GM18520 (cell line): Measurements from ENCODE around the gene SHLD2.
A peak's percentile ranks its signal among the peaks of the same experiment; 100 is the strongest.
"Not testable (repeated sequence)": the region's sequence is repeated elsewhere in the genome, so short reads cannot be mapped to it uniquely, and the experiment has no call there.

Experiments
- ATAC-seq: cut with Tn5 transposase; IDR thresholded peaks from one replicate; pipeline ENCODE4 v1.9.1; 2021; ENCODE audit not compliant: unreplicated experiment

Gene SHLD2

DNA sequence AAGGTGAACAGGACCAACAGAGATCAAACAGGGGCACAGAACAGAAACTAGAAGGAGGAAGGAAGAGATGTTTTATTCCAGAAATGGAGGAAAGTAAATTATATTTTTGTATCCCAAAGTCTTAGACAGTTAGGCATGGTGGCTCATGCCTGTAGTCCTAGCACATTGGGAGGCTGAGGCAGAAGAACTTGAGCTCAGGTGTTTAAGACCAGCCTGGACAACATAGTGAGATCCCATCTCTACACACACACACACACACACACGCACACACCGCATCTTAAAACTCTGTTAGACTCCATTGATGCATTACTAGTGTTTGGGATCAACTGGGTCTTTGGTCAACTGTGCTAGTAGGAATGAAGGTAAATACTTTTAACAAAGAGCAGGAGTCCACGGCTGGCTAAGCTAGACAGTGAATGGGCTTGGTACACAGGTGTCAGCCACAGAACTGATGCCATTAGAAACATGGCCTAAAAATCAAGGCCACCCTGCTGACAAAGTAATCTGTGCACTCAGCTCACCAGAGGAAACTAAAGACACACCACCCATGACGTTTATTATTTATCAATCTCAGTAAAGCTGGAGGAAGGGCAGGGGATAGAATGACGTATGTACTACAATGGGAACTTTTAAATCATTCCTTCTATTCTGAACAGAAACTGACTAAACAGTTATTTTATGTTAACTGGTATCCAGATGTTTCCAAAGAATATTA is 11.3 kb upstream of the SHLD2 start:
- peak; percentile 26 for ATAC-seq

DNA sequence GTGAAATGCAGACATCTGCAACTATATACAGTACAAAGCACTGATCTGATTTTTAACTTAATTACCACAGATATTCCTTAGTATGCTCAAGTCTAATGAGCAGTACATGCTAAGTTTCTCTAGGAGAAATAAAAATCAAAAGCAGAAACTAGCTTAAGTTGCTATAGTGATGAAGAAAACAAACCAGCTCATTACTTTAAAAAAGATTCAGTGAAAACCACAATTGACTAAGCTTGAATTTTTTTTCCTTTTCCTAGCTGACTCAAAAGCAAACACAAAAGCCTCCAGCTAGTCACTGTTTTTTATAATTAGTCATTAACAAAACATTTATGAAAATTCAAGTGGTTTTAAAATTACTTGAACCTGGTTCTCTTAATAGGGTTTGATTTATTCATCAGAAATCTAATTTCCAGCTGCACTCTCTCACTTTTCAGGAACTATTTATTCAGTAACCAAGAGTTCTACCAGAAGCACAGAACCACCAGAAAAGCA is 10.7 kb upstream of the SHLD2 start:
- ATAC-seq = peak; percentile 79

DNA sequence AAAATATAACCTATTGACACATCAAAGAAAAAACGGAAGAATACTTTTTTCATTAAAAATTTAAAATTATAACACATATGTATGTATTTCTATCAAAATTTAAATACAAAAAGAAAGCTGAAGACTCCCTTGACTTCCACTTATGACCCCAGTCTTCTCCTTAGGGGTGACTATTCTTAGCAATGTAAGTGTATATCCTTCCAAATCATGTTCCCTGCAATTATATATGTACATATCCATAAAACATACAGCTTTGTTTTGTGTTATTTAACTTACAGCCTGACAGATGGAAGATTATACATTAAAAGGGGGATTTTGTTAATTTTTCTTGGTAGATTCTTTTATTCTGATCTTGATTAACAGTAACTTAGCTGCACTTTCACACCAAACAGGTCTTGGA is 9.5 kb upstream of the SHLD2 start:
- no peak for ATAC-seq

DNA sequence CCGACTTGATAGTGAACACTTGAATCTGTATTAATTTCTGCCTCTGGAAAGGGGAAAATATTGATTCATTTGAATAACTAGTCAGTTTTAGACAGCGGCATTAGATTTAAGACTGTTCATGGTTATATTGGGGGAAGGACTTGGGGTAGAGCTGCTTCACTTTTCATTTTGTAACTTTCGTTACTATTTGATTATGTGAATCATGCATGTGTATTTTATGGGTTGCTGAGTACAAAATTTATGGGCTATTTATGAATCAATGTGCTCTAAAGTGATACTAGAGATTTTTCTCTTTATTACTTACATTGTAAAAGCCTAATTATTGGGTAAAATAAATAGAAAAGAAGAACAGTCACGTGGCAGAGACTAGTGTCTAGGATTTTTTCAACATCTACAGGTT is 5.3 kb upstream of the SHLD2 start:
- ATAC-seq = no peak

DNA sequence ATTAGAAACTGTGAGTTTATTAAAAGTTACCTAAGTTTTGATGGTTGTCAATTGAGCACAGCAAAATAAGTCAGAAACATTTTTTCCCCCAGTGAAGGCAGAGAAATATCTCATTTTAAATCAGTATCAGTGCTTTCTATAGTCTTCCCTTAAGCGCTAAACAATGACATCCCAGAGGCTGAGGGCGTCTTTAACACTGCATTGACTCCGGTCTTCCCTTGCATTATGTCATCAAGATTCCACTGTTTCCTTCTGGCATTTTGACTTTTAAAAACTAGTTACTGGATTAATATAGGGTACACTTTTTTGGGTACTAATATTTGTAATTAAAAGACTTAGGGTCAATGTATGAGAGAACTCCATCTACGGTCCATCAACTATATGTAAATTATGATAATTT is 4.2 kb upstream of the SHLD2 start:
- ATAC-seq = no peak

DNA sequence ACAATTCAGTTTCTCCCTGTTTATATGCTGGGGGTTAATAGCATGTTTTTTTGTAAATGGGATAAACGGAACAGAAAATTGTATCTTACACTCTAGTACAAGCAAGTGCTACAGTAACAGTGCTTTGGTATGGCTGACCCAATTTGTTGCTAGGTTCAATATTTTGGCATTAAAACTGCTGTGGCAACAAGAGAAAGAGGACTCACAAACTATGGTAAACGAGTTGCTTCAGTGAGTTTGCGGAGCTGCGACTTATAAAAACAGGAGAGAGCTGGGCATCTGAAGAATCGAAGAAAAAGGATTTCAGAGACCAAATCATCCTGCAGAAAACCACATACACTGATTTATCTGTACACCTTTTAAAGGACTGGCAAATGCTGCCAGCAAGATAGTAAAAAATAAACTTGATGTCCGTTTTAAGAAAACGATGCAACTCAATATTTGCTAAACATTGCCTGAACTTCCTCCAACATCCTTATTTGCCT is 2.6 kb upstream of the SHLD2 start:
- ATAC-seq = no peak

DNA sequence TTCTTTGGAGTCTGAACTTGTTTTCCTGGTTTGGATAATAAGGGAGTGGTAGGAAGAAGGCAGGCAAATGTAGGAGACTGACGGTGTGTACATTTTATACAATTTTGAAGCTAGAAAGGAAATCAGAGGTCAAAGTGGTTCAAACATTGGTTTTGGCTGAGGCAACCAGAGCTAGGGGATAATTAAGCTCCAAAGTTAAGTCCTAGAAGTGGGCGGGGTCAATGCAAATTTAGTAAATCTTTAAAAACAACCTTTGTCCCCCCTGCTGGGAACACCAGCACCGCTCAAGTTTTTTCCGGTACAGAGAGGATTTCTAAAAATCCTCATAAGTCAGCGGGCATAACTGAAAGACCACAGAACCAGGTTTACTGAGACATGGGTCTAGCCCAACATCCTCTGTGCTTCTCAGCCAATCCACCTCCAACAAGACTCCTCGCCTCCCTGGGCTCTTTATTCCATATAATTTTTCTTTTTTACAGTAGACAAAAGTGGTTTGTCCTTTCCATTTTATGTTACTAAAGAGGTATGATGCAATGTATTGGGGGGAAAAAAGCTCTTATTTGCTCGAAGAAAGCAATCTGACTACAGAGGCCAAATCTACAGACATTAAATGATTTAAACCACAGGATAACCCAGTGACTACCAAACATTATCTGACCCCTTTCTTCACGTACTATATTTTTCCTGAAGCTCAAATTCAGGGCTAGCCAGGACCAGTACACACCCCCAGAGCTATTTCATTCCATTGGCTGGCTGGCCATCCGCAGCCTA is 2.0 kb upstream of the SHLD2 start:
- no peak for ATAC-seq

DNA sequence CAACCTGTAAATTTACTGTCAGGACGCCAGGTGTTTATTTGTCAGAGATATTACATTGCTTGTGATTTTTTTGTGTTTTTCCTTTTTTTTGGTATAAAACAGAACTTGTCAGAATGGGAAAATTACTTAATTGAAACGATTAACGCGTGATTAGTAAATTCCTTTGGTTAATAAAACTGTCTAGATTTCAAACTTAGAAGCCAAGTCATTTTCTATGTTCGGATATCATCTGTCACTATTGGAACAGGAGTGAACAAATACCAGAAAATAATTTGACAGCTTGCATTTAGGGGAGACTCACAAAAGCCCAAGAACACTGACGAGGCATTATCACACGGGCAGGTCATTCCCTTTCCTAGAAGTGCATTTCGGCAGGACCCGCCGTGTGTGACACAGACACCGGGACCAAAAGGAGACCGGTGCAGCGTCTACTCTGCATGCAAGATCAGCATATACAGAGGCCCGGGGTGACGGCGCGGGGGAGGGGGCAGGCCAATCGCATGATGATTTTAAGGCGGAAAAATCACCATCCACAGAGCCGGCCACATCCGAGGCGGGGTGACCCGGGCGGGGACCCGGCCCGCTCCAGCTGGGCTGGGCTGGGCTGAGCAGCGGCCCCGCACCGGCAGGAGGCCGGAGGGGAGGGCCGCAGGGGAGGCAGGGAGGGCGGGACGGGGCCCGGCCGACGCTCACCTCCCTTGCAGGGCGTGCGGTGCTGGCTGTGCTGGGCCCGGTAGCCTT is 1.2 kb upstream of the SHLD2 start:
- no peak for ATAC-seq

DNA sequence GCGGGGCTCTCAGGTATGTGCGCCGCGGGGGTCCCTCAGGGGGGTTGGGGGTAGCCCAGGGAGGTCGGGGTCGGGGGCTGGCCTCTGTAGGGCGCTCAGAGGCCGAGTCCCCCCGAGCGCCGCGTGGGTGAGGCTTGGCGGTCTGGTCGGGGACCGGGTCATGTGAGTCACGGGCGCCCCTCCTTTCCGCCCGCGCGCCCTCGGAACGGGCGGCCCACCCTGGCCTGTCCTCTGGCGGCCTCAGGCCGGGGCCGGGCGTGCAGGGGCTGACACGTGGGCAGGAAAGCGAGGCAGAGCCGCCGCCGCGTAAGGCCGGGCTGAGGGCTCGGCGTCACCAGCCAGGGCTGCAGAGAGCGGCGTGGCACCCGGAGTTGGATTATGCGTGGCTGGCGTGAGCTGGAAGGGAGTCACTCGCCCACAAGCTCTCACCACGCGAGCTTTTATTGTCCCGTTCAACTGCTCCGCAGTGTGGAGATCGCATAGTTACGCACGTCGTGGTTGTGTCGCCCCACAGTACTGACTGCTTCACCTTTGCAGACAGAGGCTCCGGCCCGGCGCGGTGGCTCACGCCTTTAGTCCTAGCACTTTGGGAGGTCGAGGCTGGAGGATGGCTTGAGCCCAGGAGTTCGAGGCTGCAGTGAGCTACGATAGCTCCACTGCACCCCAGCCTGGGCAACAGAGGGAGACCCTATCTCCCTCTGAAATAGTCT is 385 bp downstream of the SHLD2 start:
- peak; percentile 49 for ATAC-seq

DNA sequence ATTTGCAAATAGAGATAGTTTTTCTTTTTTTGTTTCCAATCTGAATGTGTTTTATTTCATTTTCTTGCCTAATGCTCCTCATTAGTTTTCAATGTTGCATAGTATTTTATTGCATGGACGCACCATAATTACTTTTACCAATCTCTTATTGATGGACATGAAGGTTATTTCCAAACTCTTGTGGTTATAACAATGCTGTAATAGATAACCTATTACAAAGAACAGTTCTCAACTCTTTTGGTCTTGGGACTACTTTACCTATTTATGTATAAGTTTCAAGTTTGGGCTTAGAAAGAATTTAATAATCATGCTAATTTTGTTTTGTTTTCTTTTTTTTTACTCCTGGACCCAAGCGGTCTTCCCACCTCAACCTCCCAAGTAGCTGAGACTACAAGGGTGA is 7.0 kb downstream of the SHLD2 start:
- no peak for ATAC-seq

DNA sequence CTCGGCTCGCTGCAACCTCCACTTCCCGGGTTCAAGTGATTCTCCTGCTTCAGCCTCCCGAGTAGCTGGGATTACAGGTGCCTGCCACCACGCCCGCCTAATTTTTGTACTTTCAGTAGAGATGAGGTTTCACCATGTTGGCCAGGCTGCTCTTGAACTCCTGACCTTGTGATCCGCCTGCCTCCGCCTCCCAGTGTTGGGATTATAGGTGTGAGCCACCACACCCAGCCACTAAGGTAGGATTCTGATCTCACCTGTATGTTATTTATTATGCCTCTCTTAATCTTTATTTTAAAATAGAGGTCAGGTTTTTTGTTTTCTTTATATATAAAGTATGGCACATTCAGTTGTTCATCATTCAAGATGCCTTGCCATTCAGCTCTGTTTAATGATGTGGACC is 9.7 kb downstream of the SHLD2 start:
- ATAC-seq = not testable (repeated sequence)

DNA sequence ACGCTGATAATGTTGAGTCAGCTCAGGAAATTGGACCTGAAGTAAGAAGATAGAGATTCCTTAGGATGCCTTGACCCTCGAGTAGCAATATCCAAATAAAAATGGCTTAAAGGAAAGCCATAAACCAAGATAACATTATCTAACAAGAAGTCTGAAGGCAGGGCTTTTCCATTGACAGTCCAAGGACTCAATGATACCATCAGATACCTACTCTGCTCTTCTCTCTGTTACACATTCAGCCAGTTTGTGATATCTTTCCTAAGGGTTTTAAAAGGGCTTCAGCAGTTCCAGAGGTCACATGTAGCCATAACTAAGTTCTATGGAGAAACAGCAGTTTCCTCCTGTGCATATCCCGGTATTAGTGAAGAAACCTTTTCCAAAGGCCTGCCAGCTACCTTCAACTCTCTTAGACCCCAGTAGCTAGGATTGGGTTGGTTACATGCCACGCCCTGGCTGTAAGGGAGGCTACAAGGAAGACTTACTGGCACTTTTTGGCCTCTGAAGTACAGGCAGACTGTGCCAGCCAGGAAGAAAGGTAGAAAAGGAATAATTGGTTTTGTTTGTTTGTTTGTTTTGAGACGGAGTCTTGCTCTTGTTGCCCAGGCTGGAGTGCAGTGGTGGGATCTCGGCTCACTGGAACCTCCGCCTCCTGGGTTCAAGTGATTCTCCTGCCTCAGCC is 10.6 kb downstream of the SHLD2 start:
- ATAC-seq = no peak

DNA sequence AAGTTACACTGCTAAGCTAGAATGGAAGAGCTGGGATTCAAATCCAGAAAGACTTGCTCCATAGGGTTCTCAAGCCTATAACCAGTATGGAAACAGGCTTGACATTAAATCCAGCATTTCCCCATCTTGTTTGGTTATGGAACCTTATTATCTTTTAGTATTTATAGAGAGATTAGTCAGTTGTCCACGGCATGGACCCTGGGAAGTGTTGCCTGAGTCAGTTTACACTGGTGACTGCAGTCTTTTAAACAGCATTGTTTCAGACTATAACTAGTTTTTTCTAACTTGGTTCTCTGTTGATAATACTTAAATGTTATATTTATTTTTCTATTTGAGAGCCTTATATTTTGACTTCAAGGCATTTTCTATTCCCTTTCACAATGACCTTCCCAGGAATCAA is 23.1 kb downstream of the SHLD2 start:
- ATAC-seq = not testable (repeated sequence)

DNA sequence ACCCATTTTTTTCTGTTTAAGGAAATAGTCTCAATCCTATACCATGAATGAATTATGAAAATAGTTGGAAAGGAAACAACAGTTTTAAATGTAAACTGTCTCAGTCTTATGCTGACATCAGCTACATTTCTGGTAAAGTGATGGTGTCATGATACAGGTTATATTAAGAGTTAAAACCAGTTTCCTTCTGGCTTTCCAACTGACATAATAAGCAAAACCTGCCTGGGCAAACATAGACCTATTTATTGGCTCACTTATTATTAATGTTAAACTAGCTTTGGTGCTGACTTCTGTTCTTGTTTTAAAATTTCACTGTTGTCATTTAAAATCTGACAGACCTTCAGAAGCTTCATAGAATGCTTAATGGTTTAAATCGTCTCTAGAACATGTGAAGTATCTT is 24.0 kb downstream of the SHLD2 start:
- not testable (repeated sequence) for ATAC-seq

DNA sequence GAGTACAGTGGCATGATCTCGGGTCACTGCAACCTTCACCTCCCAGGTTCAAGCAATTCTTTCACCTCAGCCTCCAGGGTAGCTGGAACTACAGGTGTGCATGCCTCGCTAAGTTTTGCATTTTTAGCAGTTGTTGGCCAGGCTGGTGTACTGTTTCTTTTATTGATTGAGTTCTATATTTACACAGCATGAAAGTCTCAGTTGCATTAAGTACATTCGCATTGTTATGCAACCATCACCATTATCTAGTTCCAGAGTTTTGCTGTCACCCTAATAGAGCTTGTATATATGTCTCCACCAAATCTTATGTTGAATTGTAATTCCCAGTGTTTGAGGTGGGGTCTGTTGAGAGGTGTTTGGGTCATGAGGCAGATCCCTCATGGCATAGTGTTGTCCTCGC is 28.3 kb downstream of the SHLD2 start:
- ATAC-seq = not testable (repeated sequence)

DNA sequence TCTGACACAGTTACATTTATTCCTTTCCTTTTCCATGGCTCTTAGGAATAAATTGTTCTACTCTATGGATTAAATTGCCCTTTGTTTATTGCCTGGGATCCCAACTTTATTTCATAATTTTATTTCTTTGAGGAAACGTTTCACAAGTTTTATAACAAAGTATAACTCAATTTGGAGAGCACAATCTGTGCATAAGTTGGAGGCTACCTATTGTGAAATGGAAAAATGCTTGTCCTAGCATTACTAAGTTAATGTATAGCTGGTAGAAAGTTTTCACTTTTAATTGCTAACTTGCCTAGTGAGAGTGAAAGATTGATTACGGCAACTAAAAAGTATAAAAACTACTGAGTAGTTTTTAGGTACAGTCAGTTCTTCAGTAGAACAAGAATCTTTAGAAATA is 32.0 kb downstream of the SHLD2 start:
- ATAC-seq = not testable (repeated sequence)

DNA sequence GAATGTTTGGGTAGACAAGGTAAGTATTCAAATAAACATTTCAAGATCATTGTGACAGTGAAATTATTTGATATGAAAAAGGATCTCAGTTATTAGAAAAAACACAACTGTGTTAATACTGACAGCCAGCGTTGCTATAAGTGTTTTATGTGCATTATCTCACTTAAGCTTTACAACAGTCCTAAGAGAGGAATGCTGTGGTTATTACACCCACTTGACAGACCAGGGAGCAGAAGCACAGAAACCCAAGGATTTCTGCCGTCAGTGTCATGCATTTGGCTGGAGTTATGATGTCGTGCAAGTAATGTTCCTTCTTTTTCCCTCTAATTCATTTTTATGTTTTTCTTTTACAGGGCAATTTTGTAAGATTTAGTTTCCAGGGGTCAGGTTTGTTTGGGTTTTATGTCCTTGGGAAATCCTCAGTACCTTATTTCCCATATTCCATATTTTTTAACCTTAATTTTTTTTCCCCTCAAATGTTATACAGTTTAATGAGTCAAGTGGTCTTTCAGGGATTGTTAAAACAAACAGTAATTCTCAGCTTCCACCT is 32.7 kb downstream of the SHLD2 start:
- not testable (repeated sequence) for ATAC-seq

DNA sequence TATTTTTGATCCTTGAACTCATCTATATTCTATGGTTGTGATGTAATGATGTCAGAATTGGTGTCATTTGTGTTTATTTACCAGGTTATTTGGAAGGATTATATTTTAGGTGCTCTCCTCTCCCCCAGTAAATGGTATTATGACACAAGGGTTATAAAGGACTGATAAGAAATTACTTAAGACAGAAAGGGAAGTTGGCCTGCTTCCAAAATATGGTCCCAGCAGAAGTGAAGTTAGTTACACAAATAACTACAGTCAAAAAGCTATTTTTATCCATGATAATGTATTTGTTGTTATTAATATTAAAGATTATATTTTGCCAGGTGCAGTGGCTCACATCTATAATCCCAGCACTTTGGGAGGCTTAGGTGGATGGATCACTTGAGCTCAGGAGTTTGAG is 37.2 kb downstream of the SHLD2 start:
- ATAC-seq = not testable (repeated sequence)

DNA sequence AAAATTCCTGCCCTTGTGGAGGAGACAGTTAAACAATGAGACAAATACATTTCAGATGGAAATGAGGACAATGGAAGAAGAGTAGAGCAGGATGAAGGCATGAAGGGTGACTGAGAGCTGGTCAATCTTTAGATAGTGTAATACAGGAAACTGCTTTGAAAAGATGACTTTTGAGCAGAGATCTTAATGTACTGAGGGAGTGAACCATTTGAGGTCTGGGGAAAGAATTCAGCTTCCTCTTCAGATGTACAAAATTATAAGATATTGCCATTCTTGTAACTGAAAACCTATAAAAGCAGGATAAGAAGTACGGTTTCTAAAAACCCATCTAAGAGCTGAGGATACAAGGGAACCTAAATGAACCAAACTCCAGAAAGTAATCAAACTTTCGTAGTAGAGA is 38.9 kb downstream of the SHLD2 start:
- ATAC-seq = not testable (repeated sequence)

DNA sequence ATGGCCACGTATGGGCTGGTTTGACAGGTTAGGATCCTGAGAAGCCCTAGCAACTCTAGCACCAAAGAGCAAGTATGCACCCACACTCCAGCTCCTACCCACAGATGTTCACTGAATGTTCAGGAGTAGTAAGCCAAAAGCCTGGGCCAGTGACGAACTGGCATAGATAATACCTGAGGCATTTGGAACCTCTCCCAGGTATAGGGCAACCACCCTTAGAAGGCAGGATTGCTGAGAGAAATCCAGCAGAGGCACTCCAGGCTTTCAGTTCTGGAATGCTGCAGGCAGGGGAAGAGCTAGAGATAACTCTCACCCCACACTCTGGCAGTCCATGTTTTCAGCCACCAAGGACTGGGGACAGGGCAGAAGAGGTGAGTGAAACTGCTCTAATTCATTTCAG is 39.4 kb downstream of the SHLD2 start:
- not testable (repeated sequence) for ATAC-seq
